H9 (cell line): ENCODE results near the gene PFKL. TPM values are rescaled to one million over a fixed set of nuclear protein-coding genes. Genes with fewer than 3 reads are reported as not detected.

Experiments used
- DNase-seq: peaks from one replicate; pipeline ENCODE4 v3.0.0-alpha.2; 2017
- H2AFZ ChIP-seq: one replicate; pipeline ENCODE4 v1.6.1; 2013; ENCODE audit warnings: mild to moderate bottlenecking, low read length, control low read depth, moderate library complexity
- H2AK5ac ChIP-seq: 2 replicates; pipeline ENCODE4 v1.6.1; 2013; ENCODE audit warnings: low read length, control low read depth, mixed read lengths; ENCODE audit not compliant: insufficient read length
- H2BK120ac ChIP-seq: one replicate; pipeline ENCODE4 v1.6.1; 2013; ENCODE audit warnings: low read depth, mild to moderate bottlenecking, low read length, control low read depth, inconsistent platforms; ENCODE audit not compliant: poor library complexity, severe bottlenecking
- H2BK12ac ChIP-seq: 2 replicates; pipeline ENCODE4 v1.6.1; 2013; ENCODE audit warnings: low read length, control low read depth, mixed read lengths, low read depth; ENCODE audit not compliant: insufficient read length
- H2BK15ac ChIP-seq: 2 replicates; pipeline ENCODE4 v1.6.1; 2013; ENCODE audit warnings: low read depth, low read length, control low read depth
- H2BK20ac ChIP-seq: one replicate; pipeline ENCODE4 v1.6.1; 2013; ENCODE audit warnings: low read depth, mild to moderate bottlenecking, low read length, control low read depth, inconsistent platforms; ENCODE audit not compliant: poor library complexity, severe bottlenecking
- H2BK5ac ChIP-seq: 2 replicates; pipeline ENCODE4 v1.6.1; 2013; ENCODE audit warnings: low read length, control low read depth, mixed read lengths; ENCODE audit not compliant: insufficient read length
- H3K14ac ChIP-seq: 2 replicates; pipeline ENCODE4 v1.6.1; 2013; ENCODE audit warnings: low read length, control low read depth; ENCODE audit not compliant: insufficient read depth
- H3K18ac ChIP-seq: 2 replicates; pipeline ENCODE4 v1.6.1; 2013; ENCODE audit warnings: low read depth, mild to moderate bottlenecking, mixed read lengths, low read length, control low read depth; ENCODE audit not compliant: insufficient read length
- H3K23ac ChIP-seq: 2 replicates; pipeline ENCODE4 v1.6.1; 2013; ENCODE audit warnings: low read length, control low read depth, mixed read lengths, low read depth; ENCODE audit not compliant: insufficient read length
- H3K23me2 ChIP-seq: 2 replicates; pipeline ENCODE4 v1.6.1; 2013; ENCODE audit warnings: low read depth, mild to moderate bottlenecking, mixed read lengths, low read length, control low read depth; ENCODE audit not compliant: insufficient read length, poor library complexity, severe bottlenecking
- H3K27ac ChIP-seq: 2 replicates; pipeline ENCODE4 v1.5.1; 2013; ENCODE audit warnings: low read length, control low read depth, mixed read lengths, low read depth; ENCODE audit not compliant: insufficient read length
- H3K27me3 ChIP-seq: 2 replicates; pipeline ENCODE4 v1.6.1; 2013; ENCODE audit warnings: low read length, control low read depth, inconsistent platforms; ENCODE audit not compliant: insufficient read depth
- H3K4ac ChIP-seq: 2 replicates; pipeline ENCODE4 v1.6.1; 2013; ENCODE audit warnings: low read depth, mild to moderate bottlenecking, control low read depth, inconsistent platforms, low read length, moderate library complexity
- H3K4me1 ChIP-seq: 2 replicates; pipeline ENCODE4 v1.6.1; 2013; ENCODE audit warnings: low read length, control low read depth, inconsistent platforms; ENCODE audit not compliant: insufficient read depth
- H3K4me2 ChIP-seq: 2 replicates; pipeline ENCODE4 v1.6.1; 2013; ENCODE audit warnings: low read length, control low read depth, mixed read lengths; ENCODE audit not compliant: insufficient read length, insufficient read depth
- H3K56ac ChIP-seq: 2 replicates; pipeline ENCODE4 v1.6.1; 2013; ENCODE audit warnings: low read depth, mild to moderate bottlenecking, mixed read lengths, low read length, control low read depth; ENCODE audit not compliant: insufficient read length
- H3K79me1 ChIP-seq: 2 replicates; pipeline ENCODE4 v1.6.1; 2013; ENCODE audit warnings: low read depth, mild to moderate bottlenecking, moderate library complexity, low read length, control low read depth, inconsistent platforms; ENCODE audit not compliant: insufficient read depth, poor library complexity, severe bottlenecking
- H3K79me2 ChIP-seq: 2 replicates; pipeline ENCODE4 v1.6.1; 2013; ENCODE audit warnings: low read length, control low read depth, inconsistent platforms; ENCODE audit not compliant: insufficient read depth
- H3K9ac ChIP-seq: 2 replicates; pipeline ENCODE4 v1.6.1; 2013; ENCODE audit warnings: low read length, control low read depth, mixed read lengths; ENCODE audit not compliant: insufficient read length; ENCODE audit errors: extremely low read depth
- H3K9me3 ChIP-seq: one replicate; pipeline ENCODE4 v1.6.1; 2013; ENCODE audit warnings: low read depth, low read length, inconsistent platforms; ENCODE audit not compliant: control insufficient read depth
- H3T11ph ChIP-seq: one replicate; pipeline ENCODE4 v1.6.1; 2013; ENCODE audit warnings: mild to moderate bottlenecking, low read length, control low read depth, inconsistent platforms
- H4K20me1 ChIP-seq: one replicate; pipeline ENCODE4 v1.6.1; 2013; ENCODE audit not compliant: control insufficient read depth, insufficient read length, insufficient read depth
- H4K5ac ChIP-seq: 2 replicates; pipeline ENCODE4 v1.6.1; 2013; ENCODE audit warnings: low read depth, mild to moderate bottlenecking, mixed read lengths, low read length, control low read depth; ENCODE audit not compliant: insufficient read length
- H4K8ac ChIP-seq: replicated peaks from 2 replicates; pipeline ENCODE4 v1.6.1; 2013; ENCODE audit warnings: low read length, control low read depth, mixed read lengths, low read depth; ENCODE audit not compliant: insufficient read length
- H4K91ac ChIP-seq: 2 replicates; pipeline ENCODE4 v1.6.1; 2013; ENCODE audit warnings: low read depth, mild to moderate bottlenecking, moderate library complexity, mixed read lengths, low read length, control low read depth; ENCODE audit not compliant: insufficient read length
- H3K27ac Mint-ChIP-seq, 3 experiments: 2 replicates in 2 of 3; 3 replicates in 1 of 3; pipeline ENCODE4 v1.8.0; 2020 to 2021; ENCODE audit warnings: mixed read lengths in 3 of 3, mild to moderate bottlenecking in 1 of 3, moderate library complexity in 1 of 3
- H3K27me3 Mint-ChIP-seq: 2 replicates; pipeline ENCODE4 v1.8.0; 2021; ENCODE audit warnings: low read depth, mild to moderate bottlenecking, moderate library complexity, mixed read lengths
- H3K36me3 Mint-ChIP-seq, 3 experiments: 2 replicates in 2 of 3; 3 replicates in 1 of 3; pipeline ENCODE4 v1.8.0; 2020 to 2021; ENCODE audit warnings: low read depth in 3 of 3, mixed read lengths in 3 of 3; ENCODE audit not compliant: insufficient read depth in 1 of 3
- H3K4me1 Mint-ChIP-seq, 2 experiments: 2 replicates each; pipeline ENCODE4 v1.8.0; 2020; ENCODE audit warnings: mixed read lengths in 2 of 2
- H3K4me3 Mint-ChIP-seq, 2 experiments: 2 replicates in 1 of 2; 3 replicates in 1 of 2; pipeline ENCODE4 v1.8.0; 2020 to 2021; ENCODE audit warnings: mild to moderate bottlenecking in 2 of 2, mixed read lengths in 2 of 2, moderate library complexity in 1 of 2
- H3K9me3 Mint-ChIP-seq, 2 experiments: 2 replicates in 1 of 2; 3 replicates in 1 of 2; pipeline ENCODE4 v1.8.0; 2020; ENCODE audit warnings: mild to moderate bottlenecking in 2 of 2, mixed read lengths in 2 of 2, moderate library complexity in 1 of 2
- WGBS: extraction: QIAGEN DNeasy Blood & Tissue Kit; methylation state at CpG from one replicate; pipeline ENCODE4 v1.1.7; 2013; ENCODE audit warnings: missing lambda C conversion rate, low lambda C conversion rate, mixed read lengths; ENCODE audit not compliant: insufficient read length; ENCODE audit errors: extremely low coverage; 5-methylcytosine and 5-hydroxymethylcytosine counted together
- total RNA-seq: library from RNA; stranded (reverse); gene quantifications from 2 replicates; pipeline ENCODE4 v1.2.1, GENCODE V29; 2021
- TF ChIP-seq, protein P1 (sequence below): fragments of 200-600 bp; sonication (generic); conservative IDR thresholded peaks from 3 replicates; pipeline ENCODE4 v1.8.0; 2021; ENCODE audit warnings: antibody characterized with exemption, mild to moderate bottlenecking

The PFKL gene
- total RNA-seq, 1 experiment from 2014 or later = 107 TPM

DNA sequence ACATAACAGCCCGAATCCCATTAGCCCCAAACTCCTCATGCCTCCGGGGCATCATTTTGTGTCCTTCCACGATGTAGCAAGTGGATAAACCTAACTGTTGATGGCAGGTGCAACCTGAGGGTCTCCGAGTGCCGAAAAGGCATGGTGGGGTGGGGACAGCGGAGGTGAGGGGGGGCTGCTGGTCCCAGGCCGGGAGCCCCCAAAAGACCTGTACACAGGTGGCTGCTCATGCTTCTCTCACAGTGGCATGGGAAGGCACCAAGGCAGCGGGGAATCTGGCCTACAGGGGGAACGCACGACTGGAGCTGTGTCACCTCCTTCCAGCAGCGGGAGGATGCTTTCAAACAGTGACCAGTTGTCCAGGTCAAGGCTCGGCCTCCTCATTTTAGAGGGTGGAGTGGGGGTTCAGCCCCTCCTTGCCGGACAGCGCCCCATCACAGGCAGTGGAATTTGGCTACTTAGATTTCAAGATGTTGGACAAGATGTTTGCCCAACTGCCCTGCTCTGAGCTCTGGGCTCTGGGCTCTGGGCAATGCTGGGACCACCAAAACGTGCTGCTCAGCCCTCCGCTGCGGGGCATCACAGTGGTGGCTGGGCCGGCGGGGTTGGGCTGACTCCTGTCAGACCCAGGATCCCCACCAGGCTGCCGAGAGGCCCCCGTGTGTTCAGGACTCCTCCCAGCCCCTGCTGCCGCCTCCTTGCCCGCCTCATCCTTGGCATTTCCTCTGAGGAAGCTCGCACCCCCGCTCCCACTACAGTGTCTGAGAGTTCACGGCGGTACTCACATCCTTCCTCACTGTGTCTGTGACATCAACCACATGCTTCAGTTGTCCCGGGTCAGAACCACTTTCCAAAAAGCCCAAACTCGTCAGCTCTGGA, 45.8 kb upstream of the PFKL start:
- Histone ChIP-seq H3K23me2 (no peaks in the 10 kb centered on the region), H3K9ac (no peak overlapping the region), H2BK120ac (no peak overlapping the region), H2AK5ac (no peak overlapping the region), H3K4me1 (no peaks in the 10 kb centered on the region), H3K4me2 (no peak overlapping the region), H3K23ac (no peak overlapping the region), H3K9me3 (no peaks in the 10 kb centered on the region), H4K8ac (no peak overlapping the region), H3K27ac (no peak overlapping the region), H4K20me1 (no peaks in the 10 kb centered on the region), H3K79me2 (no peaks in the 10 kb centered on the region), H2BK15ac (no peak overlapping the region), H3K79me1 (no peaks in the 10 kb centered on the region), H2BK5ac (no peak overlapping the region), H3K18ac (no peak overlapping the region), H2AFZ (no peak overlapping the region), H3K14ac (no peak overlapping the region), H3K56ac (no peak overlapping the region), H3T11ph (no peak overlapping the region), H2BK12ac (no peak overlapping the region), H2BK20ac (no peak overlapping the region), H3K27me3 (no peaks in the 10 kb centered on the region), H4K5ac (no peak overlapping the region), H4K91ac (no peak overlapping the region), H3K4ac (no peak overlapping the region)
- WGBS = no CpG with 5 or more reads among the region's 29 CpGs
- peaks cover 0 to 2% of the 10 kb centered on the region in 2 experiments; a peak in 1 of 4 replicates for H3K4me1 Mint-ChIP-seq
- no peaks in the 10 kb centered on the region for H3K36me3 Mint-ChIP-seq
- H3K4me3 Mint-ChIP-seq = no peak overlapping the region
- H3K27ac Mint-ChIP-seq = no peak overlapping the region
- peak; percentile 27 for DNase-seq
- no peaks in the 10 kb centered on the region for H3K9me3 Mint-ChIP-seq
- TF ChIP-seq, protein P1, sequence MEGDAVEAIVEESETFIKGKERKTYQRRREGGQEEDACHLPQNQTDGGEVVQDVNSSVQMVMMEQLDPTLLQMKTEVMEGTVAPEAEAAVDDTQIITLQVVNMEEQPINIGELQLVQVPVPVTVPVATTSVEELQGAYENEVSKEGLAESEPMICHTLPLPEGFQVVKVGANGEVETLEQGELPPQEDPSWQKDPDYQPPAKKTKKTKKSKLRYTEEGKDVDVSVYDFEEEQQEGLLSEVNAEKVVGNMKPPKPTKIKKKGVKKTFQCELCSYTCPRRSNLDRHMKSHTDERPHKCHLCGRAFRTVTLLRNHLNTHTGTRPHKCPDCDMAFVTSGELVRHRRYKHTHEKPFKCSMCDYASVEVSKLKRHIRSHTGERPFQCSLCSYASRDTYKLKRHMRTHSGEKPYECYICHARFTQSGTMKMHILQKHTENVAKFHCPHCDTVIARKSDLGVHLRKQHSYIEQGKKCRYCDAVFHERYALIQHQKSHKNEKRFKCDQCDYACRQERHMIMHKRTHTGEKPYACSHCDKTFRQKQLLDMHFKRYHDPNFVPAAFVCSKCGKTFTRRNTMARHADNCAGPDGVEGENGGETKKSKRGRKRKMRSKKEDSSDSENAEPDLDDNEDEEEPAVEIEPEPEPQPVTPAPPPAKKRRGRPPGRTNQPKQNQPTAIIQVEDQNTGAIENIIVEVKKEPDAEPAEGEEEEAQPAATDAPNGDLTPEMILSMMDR = no peak
- H3K27me3 Mint-ChIP-seq = peaks cover 6% of the 10 kb centered on the region
